Vagina (tissue), 2 donors: ENCODE data around the gene ALDH8A1.

ENCODE experiments used
- POLR2AphosphoS5 ChIP-seq, 2 donors: sonication (generic); formaldehyde crosslinking; IDR thresholded peaks; one replicate each; pipeline ENCODE4 v1.9.0; 2017; ENCODE audit warnings: antibody characterized with exemption in 2 of 2, mild to moderate bottlenecking in 2 of 2, low read depth in 1 of 2; ENCODE audit not compliant: insufficient read depth in 1 of 2
- TF ChIP-seq, protein P1 (sequence below), 3 experiments: fragments of 450-650 bp in 2 of 3; fragments of 200-600 bp in 1 of 3; sonication (generic) in 1 of 3; IDR thresholded peaks; one replicate each; pipeline ENCODE4 v1.5.1; 2017 to 2019; ENCODE audit warnings: antibody characterized with exemption in 3 of 3, mild to moderate bottlenecking in 2 of 3, moderate library complexity in 2 of 3

DNA sequence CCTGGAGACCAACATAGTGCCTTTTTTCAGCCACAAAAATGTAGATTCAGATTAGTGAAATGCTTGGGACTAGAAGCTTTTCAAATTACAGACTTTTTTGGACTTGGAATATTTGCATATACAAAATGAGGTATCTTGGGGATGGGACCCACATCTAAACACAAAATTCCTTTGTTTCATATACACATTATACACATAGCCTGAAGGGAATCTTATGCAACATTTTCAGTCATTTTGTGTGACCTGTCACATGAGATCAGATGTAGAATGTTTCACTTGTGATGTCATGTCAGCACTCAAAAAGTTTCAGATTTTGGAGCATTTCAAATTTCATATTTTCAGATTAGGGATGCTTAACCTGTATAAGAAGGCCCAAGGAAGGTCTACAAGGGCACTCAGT lies 44.5 kb upstream of the ALDH8A1 start:
- TF ChIP-seq, protein P1, sequence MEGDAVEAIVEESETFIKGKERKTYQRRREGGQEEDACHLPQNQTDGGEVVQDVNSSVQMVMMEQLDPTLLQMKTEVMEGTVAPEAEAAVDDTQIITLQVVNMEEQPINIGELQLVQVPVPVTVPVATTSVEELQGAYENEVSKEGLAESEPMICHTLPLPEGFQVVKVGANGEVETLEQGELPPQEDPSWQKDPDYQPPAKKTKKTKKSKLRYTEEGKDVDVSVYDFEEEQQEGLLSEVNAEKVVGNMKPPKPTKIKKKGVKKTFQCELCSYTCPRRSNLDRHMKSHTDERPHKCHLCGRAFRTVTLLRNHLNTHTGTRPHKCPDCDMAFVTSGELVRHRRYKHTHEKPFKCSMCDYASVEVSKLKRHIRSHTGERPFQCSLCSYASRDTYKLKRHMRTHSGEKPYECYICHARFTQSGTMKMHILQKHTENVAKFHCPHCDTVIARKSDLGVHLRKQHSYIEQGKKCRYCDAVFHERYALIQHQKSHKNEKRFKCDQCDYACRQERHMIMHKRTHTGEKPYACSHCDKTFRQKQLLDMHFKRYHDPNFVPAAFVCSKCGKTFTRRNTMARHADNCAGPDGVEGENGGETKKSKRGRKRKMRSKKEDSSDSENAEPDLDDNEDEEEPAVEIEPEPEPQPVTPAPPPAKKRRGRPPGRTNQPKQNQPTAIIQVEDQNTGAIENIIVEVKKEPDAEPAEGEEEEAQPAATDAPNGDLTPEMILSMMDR (IDR thresholded peaks at IDR 0.05), result no peak
- TF ChIP-seq POLR2AphosphoS5 (IDR thresholded peaks at IDR 0.05; ENCODE audit: insufficient read depth in 1 of 2, low read depth in 1 of 2), result no peak
